GM18951 (cell line): ENCODE results near the gene DCBLD1.
"Not testable (repeated sequence)": the region's sequence is repeated elsewhere in the genome, so short reads cannot be mapped to it uniquely, and the experiment has no call there.

Experiments used
- POLR2A ChIP-seq: IDR thresholded peaks from 4 replicates; pipeline ENCODE4 v1.6.1; 2011; ENCODE audit warnings: mild to moderate bottlenecking; ENCODE audit not compliant: insufficient read length, insufficient read depth; ENCODE audit errors: extremely low read depth
- in situ Hi-C: fragments of 300-500 bp; cut with MboI; formaldehyde crosslinking; loops from one replicate; pipeline ENCODE4 v1.12.0; 2022; ENCODE audit warnings: low sequenced_read_pairs, mixed read lengths, inconsistent platforms; ENCODE audit not compliant: unreplicated experiment

The DCBLD1 gene

DNA sequence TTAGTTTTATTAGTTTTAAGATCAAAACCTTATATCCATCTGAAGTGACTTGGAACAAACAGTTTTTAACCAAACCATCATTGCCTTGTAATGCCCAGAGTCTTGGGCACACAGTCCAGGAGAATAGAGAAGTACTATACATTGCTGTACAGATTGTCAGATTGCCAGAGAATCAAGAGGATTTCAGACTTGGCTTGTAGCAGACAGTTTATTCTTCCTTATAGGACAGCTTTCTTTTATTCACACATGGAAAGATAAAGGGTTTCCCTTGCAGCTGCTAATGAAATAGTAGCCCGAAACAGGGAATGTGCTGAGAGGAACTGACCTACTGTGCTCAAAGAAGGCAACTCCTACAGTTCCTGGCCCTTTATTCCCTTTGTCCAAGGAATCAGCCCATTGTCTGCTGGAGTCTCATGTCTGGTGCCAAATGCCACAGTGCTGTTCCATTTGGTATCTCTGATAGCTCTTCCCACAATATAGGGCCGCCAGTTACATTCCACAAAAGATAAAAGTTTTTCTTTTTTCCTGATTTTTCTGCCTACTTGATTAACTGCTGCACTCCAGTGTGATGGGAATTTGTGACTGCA, 30.6 kb downstream of the DCBLD1 start:
- TF ChIP-seq POLR2A, result no peak
- in situ Hi-C loops, result no loop called here

DNA sequence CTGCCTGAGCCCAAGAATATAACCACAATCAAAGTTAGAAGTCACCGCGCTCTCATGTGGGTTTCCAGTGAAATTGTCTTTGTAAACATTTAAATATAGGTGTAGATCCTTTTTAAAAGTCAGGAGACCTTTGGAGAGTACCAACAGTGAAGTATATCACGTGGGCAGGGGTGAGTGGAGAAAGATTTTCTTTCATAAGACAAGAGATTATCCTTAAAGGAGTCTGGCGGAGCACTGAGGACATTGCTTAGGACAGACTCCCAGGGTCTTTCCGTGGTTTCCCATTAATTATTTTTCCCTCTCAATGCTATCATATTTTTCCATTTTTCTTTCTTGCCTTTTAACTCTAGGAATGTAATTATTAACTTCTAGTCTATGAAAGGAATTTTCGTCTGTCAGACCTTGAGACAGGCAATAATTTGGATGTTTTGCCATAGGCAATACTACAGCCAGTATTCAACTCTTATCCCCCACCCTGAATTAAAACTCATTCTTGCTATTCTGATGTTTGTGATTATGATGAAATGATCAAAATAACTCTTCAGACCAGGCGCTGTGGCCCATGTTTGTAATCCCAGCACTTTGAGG, 31.4 kb downstream of the DCBLD1 start:
- in situ Hi-C loops, result no loop called here
- TF ChIP-seq POLR2A, result no peak

DNA sequence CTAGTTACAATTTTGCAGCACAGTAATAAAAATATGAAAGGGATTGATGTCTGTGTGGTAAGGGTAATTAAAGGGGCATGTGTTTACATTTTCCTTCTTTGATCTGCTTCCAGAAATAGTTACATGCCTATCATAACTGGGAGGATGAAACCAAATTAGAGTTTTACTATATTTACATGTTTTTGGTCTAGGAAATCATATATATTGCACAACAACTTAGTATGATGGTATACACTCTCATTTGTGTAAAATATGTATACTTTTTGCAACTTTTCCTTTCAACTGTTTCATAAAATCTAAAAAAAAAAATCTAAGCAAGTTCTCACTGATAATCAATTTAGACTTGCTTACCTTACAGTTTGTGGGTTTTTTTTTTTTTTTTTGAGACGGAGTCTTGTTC, 32.2 kb downstream of the DCBLD1 start:
- in situ Hi-C loops, result no loop called here
- no peak for TF ChIP-seq POLR2A

DNA sequence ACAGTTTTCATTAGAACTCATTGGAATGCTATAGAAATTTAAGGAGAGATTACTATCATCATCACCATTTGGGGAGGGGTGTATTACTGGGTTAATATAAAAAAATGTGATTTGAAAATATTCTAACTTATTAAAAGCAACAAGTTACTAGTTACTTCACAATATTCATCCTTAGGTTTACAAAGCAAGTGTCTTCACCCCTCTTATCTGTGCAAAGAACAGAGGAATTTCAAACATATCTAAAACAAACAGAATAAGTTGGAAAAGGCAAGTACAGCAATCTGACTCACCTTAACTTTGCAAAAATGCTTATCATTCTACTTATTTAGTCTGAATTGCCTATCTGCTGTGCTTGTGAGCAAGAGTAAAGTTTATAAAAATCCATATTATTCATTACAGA, 32.9 kb downstream of the DCBLD1 start:
- in situ Hi-C loops, result no loop called here
- no peak for TF ChIP-seq POLR2A

DNA sequence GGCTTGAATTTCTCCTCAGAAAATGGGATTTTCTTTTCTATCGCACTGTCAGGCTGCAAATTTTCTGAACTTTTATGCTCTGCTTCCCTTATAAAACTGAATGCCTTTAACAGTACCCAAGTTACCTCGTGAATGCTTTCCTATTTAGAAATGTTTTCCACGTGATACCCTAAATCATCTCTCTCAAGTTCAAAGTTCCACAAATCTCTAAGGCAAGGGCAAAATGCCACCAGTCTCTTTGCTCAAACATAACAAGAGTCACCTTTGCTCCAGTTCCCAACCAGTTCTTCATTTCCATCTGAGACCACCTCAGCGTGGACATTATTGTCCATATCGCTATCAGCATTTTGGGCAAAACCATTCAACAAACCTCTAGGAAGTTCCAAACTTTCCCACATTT, 35.5 kb downstream of the DCBLD1 start:
- in situ Hi-C loops, result not testable (repeated sequence)

DNA sequence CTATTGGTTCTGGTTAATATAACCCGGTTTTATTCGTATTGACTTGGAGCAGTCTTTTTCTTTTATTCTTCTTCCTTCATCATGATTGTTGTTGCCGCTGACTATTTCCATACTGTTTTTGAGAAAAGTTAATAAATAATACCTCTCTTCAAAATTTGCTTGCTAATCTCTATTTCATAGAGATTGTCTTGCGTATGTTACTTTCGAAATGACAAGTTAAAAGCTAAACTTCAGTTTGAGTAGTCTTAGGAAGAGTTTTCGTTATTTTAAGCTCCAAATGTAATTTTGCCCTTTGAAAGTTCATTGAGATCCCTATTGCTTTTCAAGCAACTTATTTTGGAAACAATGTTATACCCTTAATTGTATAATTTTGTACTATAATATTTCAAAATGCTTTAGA, 36.4 kb downstream of the DCBLD1 start:
- in situ Hi-C loops, result no loop called here
- no peak for TF ChIP-seq POLR2A

DNA sequence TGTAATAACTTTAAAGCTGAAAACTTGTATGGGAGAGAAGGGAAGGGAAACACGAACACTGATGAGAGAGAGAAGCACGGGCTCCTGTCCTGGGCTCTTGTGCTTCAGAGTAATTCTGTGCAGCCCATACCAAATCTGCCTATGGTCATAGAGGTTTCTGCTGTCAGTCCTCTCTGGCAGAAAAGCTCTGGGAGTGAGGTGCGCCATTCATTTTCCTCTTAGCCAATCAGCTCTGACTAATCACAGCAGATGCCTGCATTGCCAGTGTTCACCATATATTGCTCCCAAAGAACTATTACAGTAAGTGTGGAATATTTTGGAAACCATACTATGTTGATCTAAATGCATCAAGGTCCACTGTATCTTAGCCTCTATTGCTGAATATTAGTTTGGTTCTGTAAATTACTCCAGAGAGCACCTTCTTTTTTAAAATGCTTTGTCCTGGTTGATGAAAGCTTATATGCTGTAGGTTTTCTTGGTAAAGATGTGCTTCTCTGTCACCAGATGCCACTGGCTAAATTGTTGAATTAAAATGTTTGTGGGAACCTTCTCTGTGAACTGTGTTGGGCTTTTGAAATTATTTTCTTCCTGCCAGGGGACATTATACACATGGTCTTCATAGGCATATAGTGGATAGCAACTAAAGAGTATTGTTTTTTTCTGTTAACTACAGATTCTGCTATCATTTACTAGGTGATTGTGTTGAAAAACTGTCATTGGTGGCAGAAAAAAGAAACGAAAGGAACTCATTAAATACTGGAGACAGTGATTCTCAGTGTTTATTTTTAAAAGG, 38.3 kb downstream of the DCBLD1 start:
- no peak for TF ChIP-seq POLR2A
- in situ Hi-C loops, result no loop called here

DNA sequence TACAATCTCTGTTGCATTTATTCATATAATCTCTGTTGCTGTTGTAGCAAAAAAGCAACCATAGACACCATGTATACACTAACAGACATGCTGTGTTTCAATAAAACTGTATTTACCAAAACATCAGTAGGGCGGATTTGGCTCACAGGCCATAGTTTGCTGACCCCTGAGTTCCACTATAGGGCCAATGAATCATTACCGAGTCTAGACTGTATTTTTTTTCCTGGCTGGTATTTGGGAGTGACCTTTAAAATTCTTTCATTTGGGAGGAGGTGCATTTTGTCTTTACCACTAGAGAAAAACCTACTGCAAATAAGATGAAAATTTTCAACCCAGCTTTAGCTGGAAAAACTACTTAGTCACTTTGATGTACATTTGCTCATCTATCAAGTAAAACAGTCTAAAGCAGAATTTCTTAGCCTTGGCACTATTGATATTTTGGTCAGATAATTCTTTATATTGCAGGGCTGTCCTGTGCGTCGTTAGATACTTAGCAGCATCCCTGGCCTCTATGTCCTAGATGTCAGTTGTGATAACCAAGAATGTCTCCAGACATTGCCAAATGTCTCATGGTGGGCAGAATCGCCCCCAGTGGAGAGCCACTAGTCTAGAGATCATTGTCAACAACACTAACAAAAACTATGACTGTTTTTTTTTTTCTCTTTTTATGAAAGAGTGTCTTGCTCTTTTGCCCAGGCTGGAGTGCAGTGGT, 39.5 kb downstream of the DCBLD1 start:
- TF ChIP-seq POLR2A, result no peak
- in situ Hi-C loops, result no loop called here

DNA sequence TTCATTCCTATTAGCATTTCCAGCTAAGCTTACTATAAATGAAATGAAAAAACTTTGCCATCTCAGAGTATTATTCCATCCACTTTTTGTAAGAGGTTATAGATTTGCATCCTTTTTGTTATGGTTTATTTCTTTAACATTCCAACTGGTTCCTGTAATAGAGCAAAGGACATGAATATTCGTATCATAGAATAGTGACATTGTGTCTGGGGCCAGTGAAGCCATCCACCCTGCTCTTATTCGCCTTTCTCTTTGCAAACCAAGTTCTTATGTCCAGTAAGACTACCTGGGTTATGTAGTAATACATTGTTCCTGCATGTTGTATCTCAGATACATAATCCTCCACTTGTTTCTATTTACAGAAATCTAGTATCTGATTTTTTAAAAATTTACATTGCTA, 43.1 kb downstream of the DCBLD1 start:
- no peak for TF ChIP-seq POLR2A
- in situ Hi-C loops, result no loop called here

DNA sequence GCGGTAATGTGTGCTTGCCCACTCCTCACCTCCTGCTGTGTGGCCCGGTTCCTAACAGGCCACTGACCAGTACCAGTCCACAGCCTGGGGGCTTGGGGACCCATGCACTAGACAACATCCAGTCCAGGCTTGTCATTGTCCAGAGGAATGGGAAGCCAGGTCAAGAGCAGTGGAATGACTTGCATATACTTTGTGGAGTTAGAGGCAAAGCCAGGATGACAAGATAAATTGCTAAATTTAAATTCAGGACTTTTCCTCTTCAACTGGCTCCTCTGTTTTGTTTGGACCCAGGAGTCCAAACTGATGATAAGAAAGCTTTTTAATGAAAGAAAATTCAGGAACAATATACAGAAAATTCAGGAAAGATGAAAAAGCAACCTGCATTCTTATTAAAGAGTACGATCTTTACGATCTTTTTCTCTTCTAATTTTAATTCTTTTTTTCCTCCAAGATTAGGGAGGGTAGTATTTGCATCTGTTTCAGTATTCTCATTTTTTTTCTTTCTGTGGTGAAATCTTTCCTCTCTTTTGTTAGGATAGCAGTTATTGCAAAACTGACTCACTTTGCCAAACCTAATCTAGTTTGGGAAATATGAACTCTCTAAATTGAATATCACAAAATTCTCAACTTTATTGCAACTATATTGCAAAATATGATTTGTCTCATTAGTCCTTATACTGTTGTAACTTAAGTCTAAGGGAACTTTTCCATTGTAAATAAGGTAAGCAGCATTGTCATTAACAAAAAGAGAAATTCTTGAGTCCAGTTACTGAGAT, 48.2 kb downstream of the DCBLD1 start:
- in situ Hi-C loops, result no loop called here
- no peak for TF ChIP-seq POLR2A

DNA sequence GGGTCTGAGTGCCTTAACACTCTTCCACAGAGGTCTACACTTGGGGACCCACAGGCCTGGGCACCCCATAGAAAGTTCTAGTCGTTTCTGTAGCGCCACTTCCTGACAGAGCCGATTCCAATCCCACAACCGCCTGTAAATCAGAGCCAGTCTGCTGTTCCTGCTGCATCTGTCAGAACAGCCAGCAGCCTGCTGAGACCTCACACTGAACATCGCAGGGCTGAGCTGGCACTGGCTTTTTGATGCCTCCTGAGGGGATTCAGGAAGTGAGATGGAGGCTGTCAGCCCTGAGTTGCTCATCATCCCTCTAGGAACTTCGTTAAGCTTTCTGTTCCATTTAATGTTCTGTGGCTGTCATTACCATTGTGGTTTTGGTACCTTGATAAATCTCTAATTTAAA, 48.9 kb downstream of the DCBLD1 start:
- no peak for TF ChIP-seq POLR2A
- in situ Hi-C loops, result no loop called here

DNA sequence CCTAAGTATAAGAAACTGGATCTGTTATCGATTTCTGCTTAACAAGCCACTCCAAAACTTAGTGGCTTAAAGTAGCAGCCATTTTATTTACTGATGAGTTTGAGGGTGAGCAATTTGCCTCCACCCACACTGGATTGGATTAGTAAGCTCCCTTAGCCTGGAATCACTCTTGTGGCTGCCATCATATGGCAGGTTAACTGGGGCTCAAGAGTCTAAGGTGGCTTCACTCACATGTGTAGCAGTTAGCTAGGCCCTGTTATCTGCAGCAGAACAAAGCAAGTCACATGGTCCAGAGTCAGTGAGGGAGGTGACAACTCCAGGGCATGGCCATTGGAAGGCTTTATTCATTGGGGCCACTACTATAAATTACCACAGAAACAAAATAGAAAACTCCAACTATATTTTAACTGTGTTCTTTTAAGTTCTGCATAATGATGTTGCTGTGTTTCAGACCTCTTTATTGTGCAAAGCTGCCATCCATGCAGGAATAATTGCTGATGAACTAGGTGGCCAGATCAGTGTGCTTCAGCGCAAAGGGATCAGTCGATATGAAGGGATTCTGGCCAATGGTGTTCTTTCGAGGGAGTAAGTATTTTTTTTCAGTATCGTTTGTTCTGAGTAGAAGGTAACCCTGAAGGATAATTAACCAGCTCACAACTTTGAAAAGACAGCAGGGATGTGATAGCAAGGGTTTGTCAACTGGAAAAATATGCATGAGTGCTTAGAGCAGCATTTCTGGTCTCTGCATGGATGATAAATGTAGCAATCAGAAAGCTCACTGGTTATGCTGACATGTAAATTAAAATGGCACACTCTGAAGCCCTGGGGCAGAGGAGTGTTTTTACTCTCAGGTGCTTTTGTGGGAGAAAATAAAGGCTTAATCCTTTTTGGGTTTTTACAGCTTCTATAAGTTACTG, 49.6 kb downstream of the DCBLD1 start:
- in situ Hi-C loops, result no loop called here
- TF ChIP-seq POLR2A, result no peak

DNA sequence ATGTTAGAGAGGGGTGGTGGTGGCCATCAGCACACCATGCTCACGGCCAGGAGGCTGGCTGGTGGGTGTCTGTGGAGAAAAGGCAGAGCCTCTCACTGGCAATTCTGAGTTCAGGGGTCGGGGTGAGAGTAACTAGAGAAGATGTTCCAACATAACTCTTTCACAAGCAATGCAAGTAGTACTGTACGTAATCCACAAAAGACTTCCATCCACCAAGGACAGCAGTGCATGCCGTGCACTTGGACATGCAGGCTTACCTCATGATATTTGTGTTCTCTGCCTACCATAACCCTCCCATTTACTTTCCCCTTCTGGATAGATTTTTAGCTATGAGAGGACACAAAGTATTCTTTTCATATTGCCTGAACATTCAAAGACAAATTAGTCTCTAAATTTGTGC, 51.3 kb downstream of the DCBLD1 start:
- in situ Hi-C loops, result no loop called here
- no peak for TF ChIP-seq POLR2A
